Measurements from ENCODE around the gene RAB6A.

DNA sequence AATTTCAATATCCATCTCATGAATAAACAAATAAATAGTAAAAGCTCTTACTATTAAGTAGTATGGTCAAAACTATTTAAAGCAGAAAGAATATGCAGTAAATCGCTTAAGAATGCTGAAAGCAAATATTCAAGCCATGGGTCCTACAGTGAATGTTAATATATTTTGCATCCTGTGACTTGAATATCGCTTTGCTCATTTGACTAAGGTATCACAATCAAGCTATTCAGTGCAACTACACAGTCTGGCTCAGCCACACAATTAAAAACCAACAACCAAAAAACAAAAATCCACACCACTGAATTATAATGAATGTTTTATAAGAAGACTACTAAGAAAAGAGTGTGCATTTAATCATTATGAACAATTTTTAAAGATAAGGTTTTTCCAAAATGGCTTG is 45.3 kb downstream of the RAB6A start:
- TF ChIP-seq, protein P1, sequence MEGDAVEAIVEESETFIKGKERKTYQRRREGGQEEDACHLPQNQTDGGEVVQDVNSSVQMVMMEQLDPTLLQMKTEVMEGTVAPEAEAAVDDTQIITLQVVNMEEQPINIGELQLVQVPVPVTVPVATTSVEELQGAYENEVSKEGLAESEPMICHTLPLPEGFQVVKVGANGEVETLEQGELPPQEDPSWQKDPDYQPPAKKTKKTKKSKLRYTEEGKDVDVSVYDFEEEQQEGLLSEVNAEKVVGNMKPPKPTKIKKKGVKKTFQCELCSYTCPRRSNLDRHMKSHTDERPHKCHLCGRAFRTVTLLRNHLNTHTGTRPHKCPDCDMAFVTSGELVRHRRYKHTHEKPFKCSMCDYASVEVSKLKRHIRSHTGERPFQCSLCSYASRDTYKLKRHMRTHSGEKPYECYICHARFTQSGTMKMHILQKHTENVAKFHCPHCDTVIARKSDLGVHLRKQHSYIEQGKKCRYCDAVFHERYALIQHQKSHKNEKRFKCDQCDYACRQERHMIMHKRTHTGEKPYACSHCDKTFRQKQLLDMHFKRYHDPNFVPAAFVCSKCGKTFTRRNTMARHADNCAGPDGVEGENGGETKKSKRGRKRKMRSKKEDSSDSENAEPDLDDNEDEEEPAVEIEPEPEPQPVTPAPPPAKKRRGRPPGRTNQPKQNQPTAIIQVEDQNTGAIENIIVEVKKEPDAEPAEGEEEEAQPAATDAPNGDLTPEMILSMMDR (IDR thresholded peaks at IDR 0.05) = no peak
- TF ChIP-seq EP300 (IDR thresholded peaks at IDR 0.05) = no peak
- TF ChIP-seq, protein P2, sequence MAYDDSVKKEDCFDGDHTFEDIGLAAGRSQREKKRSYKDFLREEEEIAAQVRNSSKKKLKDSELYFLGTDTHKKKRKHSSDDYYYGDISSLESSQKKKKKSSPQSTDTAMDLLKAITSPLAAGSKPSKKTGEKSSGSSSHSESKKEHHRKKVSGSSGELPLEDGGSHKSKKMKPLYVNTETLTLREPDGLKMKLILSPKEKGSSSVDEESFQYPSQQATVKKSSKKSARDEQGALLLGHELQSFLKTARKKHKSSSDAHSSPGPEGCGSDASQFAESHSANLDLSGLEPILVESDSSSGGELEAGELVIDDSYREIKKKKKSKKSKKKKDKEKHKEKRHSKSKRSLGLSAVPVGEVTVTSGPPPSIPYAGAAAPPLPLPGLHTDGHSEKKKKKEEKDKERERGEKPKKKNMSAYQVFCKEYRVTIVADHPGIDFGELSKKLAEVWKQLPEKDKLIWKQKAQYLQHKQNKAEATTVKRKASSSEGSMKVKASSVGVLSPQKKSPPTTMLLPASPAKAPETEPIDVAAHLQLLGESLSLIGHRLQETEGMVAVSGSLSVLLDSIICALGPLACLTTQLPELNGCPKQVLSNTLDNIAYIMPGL (CRISPR knock-in tag; IDR thresholded peaks at IDR 0.05; ENCODE audit: borderline replicate concordance) = no peak
- TF ChIP-seq MAZ (IDR thresholded peaks at IDR 0.05; ENCODE audit: borderline replicate concordance, low read depth, low read length) = no peak
- no peak for TF ChIP-seq JUNB (IDR thresholded peaks at IDR 0.05)
- no peak for TF ChIP-seq POLR2A (IDR thresholded peaks at IDR 0.05; ENCODE audit: low read length)
- no peak for TF ChIP-seq MAFK (IDR thresholded peaks at IDR 0.05; ENCODE audit: partially characterized antibody)
- TF ChIP-seq, protein P3, sequence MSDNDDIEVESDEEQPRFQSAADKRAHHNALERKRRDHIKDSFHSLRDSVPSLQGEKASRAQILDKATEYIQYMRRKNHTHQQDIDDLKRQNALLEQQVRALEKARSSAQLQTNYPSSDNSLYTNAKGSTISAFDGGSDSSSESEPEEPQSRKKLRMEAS (IDR thresholded peaks at IDR 0.05) = no peak
- TF ChIP-seq RFX5 (IDR thresholded peaks at IDR 0.05) = no peak
- TF ChIP-seq CEBPB (IDR thresholded peaks at IDR 0.05) = no peak
- no peak for TF ChIP-seq POLR2AphosphoS2 (conservative IDR thresholded peaks at IDR 0.05; ENCODE audit: low read length)
- TF ChIP-seq, protein P4, sequence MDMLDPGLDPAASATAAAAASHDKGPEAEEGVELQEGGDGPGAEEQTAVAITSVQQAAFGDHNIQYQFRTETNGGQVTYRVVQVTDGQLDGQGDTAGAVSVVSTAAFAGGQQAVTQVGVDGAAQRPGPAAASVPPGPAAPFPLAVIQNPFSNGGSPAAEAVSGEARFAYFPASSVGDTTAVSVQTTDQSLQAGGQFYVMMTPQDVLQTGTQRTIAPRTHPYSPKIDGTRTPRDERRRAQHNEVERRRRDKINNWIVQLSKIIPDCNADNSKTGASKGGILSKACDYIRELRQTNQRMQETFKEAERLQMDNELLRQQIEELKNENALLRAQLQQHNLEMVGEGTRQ (IDR thresholded peaks at IDR 0.05) = no peak
- TF ChIP-seq HDAC2 (IDR thresholded peaks at IDR 0.05) = no peak
